Raji (cell line): Measurements from ENCODE around the gene PAWR.

Experiments used
- POLR2A ChIP-seq: IDR thresholded peaks from 2 replicates; pipeline ENCODE4 v1.6.1; 2011; ENCODE audit warnings: low read depth, low read length, control low read depth; ENCODE audit not compliant: insufficient read depth

PAWR gene

DNA sequence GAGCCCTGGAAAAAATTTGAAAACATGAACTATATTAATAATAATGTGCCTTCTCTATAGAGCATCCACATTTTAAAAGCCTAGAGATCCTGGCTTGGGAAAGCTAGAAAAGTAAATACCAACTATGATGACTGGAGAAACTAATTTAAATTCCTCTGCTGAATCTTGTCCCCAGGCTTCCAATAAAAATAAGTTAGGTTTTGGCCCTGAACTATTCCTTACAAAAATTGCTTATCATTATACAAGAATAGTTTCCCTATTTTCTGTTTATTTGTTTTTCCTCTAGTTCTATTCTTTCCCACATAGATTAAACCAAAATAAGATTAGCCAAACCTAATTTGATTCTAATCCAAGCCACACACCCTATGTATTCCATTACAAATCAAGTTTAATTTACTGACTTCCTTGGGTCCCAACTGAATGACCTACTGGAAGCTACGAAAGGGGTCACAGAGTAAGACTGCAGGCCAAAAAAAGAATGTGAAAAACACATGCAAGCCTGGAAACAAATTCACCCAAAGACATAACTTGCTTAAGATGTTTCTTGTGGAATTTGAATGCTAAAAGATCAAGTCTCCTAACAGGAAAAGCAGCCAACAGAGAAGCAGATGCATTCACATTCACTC lies 133.0 kb downstream of the PAWR start:
- no peak for TF ChIP-seq POLR2A

DNA sequence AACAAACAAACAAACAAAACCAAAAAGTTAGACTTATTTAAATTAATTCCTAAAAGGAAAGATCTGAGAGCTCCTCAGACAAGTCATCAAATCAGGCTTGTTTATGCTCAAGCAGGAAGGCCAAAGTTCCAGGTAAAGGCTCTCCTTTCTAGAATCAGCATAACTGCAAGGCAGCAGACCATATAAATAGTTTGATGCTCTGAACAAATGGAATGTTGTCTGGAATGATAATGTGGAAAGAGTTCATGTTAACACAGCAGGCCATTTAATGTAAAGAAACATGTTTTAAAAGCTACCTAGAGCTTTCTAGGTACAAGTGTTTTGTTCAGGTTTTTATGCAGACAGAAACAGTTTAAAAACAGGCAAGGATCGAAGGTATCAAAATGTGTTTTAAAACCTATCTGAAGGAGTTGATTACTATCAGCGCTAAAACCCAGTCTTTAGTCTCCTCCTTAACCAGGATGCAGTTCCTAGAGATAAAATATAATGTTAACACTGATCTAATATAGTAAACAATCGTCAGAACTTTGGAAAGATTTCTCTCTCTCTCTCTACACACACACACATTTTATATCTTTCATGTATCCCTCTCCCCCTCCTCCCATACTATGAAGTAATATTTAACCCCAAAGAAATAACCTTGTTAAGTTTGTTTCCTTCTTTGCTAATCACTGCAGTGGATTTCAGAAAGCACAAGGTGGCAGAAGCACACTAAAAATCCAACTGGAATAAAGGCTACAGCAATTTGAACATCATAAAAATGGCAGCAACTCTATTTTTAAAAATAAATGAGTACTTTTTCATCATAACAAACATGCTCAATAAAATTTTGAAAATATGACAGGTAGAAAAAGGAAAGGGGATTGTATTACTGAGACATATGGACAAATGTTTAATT lies 135.5 kb downstream of the PAWR start:
- TF ChIP-seq POLR2A, result no peak

DNA sequence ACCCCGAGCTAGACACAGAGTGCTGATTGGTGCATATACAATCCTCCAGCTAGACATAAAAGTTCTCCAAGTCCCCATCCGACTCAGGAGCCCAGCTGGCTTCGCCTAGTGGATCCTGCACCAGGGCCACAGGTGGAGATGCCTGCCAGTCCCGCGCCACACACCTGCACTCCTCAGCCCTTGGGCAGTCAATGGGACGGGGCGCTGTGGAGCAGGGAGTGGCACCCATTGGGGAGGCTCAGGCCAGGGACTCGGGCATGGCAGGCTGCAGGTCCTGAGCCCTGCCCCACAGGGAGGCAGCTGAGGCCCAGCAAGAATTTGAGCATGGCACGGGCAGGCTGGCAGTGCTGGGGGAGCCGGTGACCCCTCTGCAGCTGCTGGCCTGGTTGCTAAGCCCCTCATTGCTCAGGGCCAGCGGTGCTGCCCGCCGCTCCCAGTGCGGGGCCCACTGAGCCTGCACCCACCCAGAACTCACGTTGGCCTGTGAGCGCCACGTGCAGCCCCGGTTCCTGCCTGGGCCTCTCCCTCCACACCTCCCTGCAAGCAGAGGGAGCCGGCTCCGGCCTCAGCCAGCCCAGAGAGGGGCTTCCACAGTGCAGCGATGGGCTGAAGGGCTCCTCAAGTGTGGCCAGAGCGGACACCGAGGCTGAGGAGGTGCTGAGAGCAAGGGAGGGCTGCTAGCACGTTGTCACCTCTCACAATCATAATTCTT lies 136.7 kb downstream of the PAWR start:
- no peak for TF ChIP-seq POLR2A

DNA sequence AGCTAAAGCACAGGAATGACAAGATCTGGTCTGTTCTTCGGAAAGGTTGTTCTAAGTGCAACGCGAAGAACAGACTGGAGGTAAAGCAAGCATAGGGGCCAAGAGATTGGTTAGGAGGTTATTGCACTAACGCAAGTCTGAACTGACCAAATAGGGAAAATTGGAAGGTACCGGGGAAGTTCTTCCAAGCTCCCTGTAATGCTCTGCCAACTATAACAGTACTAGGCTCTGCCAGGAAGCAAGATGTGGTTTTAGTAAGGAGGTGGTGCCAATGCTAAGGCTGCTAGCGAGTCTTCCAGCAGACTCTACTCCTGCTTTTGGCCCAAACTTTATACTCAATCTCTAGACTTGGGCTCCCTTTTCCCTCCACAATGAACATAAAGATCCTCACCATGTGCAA lies 138.6 kb downstream of the PAWR start:
- TF ChIP-seq POLR2A, result no peak

DNA sequence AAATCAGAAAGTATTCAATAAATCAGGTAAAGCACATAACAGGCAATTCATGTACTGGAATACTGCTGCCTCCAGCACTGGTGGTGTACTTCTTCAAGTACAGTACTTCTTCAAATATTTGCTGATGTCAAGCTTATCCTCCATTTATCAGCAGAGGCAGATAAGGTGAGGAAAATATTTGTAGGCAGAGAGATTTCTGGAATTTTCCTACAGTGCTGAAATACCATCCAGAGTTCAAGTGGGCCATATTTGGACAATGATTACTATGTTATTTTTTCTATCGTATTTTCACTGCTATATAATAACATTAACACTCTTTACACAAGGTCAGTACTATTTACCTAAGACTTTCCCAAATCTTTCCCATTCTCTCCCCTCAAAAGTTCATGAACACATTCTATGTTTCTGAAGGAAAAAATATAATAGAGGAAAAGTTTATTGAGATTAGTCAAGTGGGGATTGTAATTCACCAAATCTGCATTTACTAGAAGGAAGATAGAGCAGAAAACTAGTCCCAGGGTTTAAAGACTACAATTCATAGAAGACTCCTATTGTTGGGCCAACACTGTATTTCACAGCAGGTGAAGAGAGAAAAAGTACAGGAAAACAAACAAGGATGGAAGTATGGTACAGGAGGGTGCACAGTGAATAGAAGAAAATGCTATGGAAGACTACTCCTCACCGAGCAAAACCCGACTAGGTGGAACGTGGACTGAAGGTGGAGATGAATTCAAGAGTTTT lies 141.1 kb downstream of the PAWR start:
- no peak for TF ChIP-seq POLR2A

DNA sequence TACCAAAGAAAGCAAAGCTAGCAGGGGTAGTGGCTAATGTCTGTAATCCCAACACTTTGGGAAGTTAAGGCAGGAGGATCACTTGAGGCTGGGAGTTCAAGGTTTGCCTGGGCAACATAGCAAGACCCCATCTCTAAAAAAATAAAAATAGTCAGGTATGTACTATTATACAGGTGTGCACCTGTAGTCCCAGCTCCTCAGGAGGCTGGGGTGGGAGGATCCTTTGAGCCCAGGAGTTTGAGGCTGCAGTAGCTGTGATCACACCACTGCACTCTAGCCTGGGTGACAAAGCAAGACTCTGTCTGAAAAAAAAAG lies 142.2 kb downstream of the PAWR start:
- TF ChIP-seq POLR2A, result no peak

DNA sequence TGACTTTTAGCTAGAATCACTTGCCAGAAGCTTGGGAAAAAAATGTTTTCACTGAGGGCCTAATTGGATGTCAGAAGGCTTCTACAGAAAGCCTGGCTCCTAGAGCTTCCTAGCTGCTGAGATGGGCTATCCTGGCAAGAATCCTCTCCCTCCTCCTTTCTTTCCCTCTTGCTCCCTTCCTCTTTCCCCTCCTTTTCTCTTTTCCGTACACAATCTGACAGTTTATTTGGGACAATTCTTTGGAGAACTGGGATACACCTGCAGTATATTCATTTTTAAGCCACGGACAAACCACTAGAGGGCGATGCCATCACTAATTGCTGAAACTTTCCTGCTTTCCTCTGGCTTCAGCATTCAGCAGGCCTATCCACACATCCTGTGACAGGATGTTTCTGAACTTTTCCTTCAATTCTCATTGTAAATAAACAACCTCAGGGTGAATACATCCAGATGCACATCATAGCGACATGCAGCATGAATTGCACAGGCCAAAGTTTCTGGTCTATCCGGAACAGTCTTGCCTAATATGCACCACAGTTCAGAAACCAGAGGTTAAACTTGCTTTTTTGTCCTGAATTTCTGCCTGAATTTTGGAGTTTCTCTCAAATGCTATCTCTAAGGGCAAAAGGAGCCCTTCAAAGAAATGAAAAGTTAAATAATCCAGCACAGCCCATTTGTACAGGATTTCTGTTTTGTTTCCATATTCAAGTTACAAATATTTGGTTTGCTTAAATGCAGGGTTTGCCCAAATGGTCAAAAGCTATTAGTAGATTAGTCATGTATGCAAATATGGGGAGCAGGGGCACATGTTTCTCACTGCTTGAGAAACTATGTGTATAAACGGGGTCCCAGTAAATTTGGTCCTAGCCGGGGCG lies 142.8 kb downstream of the PAWR start:
- TF ChIP-seq POLR2A, result no peak

DNA sequence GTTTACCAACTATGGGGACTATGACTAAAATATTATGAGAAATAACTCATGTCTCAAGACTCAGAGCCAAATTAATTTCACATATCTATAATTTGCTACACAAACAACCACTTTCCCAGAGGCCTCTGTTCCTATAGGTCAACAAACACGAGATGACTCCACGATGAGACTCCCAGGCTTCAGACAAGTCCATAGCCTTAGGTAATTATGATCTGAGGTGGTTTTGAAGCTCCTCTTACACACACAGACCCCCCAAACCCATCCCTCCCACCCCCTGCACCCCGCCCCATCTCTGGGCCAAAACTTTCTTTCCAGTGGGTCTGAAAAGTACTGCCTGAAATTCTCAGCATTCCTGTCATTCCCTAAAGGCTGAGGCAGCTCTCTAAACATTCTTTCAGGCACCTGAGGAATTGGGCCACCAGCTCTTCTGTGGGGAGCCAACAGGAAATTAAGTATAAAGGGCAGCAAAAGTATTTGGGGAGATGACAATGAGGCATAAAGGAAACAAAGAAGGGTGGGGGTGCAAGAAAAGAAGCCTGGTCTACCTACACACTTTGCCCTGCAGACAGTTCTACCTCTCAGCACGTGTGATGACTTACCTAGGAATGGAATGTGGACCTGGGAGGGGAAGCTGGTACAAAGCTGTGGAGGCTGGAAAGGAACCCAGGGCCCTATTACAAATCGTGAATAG lies 143.6 kb downstream of the PAWR start:
- TF ChIP-seq POLR2A, result no peak

DNA sequence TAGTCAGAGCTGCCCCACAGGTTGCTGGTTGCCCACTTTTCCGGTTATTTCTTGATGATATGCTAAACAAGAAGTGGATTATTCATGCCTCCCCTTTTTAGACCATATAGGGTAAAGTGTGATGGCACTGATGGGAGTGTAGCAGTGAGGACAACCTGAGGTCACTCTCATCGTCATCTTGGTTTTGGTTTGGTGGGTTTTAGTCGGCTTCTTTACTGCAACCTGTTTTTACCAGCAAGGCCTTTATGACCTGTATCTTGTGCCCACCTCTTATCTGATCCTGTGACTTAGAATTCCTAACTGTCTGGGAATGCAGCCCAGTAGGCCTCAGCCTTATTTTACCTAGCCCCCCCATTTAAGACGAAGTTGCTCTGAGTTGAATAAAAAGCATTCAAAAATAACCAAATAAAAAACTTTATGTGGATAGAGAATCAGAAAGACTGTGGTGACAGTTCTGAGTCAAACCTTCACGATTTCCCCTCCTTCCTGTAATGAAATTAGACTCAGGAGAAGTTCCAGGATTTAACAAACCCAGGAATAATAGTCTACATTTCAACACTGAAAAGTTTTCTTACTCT lies 144.2 kb downstream of the PAWR start:
- TF ChIP-seq POLR2A, result no peak

DNA sequence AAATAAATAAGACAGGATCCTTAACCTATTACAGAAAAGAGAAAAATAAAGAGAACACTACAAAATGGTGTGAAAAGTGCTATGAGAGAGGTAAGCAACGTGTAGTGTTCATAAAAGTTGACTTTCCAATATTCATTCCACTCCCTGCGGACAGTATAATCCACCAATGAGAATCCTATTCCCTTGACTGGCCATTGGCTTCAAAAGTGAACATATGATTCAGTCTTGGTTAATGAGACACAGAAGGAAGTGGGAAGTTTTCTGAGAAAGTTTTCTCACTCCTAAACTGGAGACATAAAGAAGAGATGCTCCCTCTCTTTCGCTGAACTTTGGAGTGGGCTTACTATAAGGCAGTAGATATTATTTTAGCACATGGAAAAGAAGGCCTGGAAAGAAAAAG lies 153.1 kb downstream of the PAWR start:
- TF ChIP-seq POLR2A, result no peak

DNA sequence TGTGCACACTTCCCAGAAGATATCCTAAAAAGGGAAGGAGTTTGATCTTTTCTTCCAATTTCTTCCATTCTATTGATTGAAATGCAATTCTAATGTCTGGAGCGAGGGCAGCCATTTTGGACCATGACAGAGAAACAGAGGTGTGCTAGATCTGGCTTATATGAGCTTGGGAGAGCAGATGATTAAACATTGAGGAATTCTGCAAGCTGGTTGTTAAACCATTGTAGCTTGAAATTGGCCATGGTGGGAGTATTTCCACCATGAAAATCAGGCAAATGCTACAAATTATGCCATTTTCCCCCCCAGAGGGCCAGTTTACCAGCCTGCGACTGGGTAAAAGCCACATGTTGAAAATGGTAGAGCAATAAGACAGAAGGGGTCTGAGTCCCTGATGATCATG lies 155.0 kb downstream of the PAWR start:
- no peak for TF ChIP-seq POLR2A
